Loucy (cell line): ENCODE data around the gene GCGR.

Source experiments
- H2AFZ ChIP-seq: fragments of 200-600 bp; sonication (generic); 2 replicates; pipeline ENCODE4 v1.6.0; 2016; ENCODE audit warnings: antibody characterized with exemption, mild to moderate bottlenecking, low read length, moderate library complexity
- H3F3A ChIP-seq: fragments of 200-600 bp; 2 replicates; pipeline ENCODE4 v1.6.0; 2016; ENCODE audit warnings: antibody characterized with exemption, low read depth, mild to moderate bottlenecking
- H3K27me3 ChIP-seq: fragments of 200-600 bp; sonication (generic); 2 replicates; pipeline ENCODE4 v1.6.1; 2014; ENCODE audit warnings: low read length, mild to moderate bottlenecking; ENCODE audit not compliant: insufficient read depth, poor library complexity, severe bottlenecking
- H3K36me3 ChIP-seq: fragments of 200-600 bp; sonication (generic); 2 replicates; pipeline ENCODE4 v1.6.1; 2016; ENCODE audit warnings: low read length; ENCODE audit not compliant: insufficient read depth
- H3K4me1 ChIP-seq: fragments of 200-600 bp; sonication (generic); 2 replicates; pipeline ENCODE4 v1.5.1; 2014; ENCODE audit warnings: low read length, mild to moderate bottlenecking; ENCODE audit not compliant: insufficient read depth, poor library complexity, severe bottlenecking
- H3K4me2 ChIP-seq: fragments of 200-600 bp; sonication (generic); 2 replicates; pipeline ENCODE4 v1.6.0; 2014; ENCODE audit warnings: antibody characterized with exemption, low read length, low read depth, mild to moderate bottlenecking; ENCODE audit not compliant: poor library complexity, severe bottlenecking
- H3K4me3 ChIP-seq: fragments of 200-600 bp; sonication (generic); 2 replicates; pipeline ENCODE4 v1.5.1; 2014; ENCODE audit warnings: low read length, mild to moderate bottlenecking, mixed read lengths; ENCODE audit not compliant: poor library complexity, severe bottlenecking
- H3K79me2 ChIP-seq: fragments of 200-600 bp; sonication (generic); 2 replicates; pipeline ENCODE4 v1.6.1; 2014; ENCODE audit warnings: low read length; ENCODE audit not compliant: insufficient read depth
- H3K9ac ChIP-seq: fragments of 200-600 bp; sonication (generic); 2 replicates; pipeline ENCODE4 v1.6.0; 2014; ENCODE audit warnings: mild to moderate bottlenecking, low read depth, low read length, moderate library complexity; ENCODE audit not compliant: poor library complexity, severe bottlenecking
- H3K9me2 ChIP-seq: fragments of 200-600 bp; sonication (generic); replicated peaks from 2 replicates; pipeline ENCODE4 v1.6.1; 2016; ENCODE audit warnings: low read depth, low read length, mixed read lengths
- H3K9me3 ChIP-seq: fragments of 200-600 bp; sonication (generic); 2 replicates; pipeline ENCODE4 v1.6.1; 2014; ENCODE audit warnings: mild to moderate bottlenecking, antibody characterized with exemption, low read length, low read depth; ENCODE audit not compliant: insufficient read depth
- H4K20me1 ChIP-seq: fragments of 200-600 bp; sonication (generic); 2 replicates; pipeline ENCODE4 v1.6.0; 2014; ENCODE audit warnings: antibody characterized with exemption, low read length, mild to moderate bottlenecking; ENCODE audit not compliant: insufficient read depth, poor library complexity, severe bottlenecking
- EZH2phosphoT487 ChIP-seq: fragments of 200-600 bp; IDR thresholded peaks from 2 replicates; pipeline ENCODE4 v1.6.1; 2018; ENCODE audit warnings: antibody characterized with exemption, mild to moderate bottlenecking, moderate library complexity, borderline replicate concordance
- TF ChIP-seq, protein P1 (sequence below): fragments of 200-600 bp; sonication (generic); conservative IDR thresholded peaks from 2 replicates; pipeline ENCODE4 v1.5.1; 2014; ENCODE audit warnings: mild to moderate bottlenecking, antibody characterized with exemption, low read length

Gene GCGR

DNA sequence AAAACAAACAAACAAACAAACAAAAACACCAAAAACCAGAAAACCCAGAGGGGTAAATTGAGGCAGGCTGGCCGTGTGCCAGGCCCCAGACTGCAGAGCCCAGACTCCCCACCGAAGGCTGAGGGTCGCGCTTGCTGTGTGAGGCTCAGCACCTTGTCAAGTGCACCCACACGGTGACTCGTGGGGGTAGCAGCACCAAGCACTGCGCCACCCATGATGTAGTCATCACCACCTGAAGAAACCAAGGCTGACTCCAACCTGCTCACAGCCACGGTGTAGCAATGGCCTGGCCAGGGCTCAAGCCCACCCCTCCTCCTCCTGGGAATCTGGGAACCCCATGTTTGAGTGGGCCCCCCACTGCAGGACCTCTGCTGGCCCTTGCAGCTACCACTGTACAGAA lies 17.2 kb downstream of the GCGR start:
- Histone ChIP-seq H3K4me2 (no peak overlapping the region), H2AFZ (no peak overlapping the region), H3K9me3 (no peaks in the 10 kb centered on the region), H3K9ac (no peak overlapping the region), H3K4me1 (no peaks in the 10 kb centered on the region), H3K4me3 (no peak overlapping the region), H3K9me2 (no peaks in the 10 kb centered on the region), H3K27me3 (no peaks in the 10 kb centered on the region), H3K36me3 (no peaks in the 10 kb centered on the region), H3K79me2 (peaks cover 3% of the 10 kb centered on the region; the same call in 1 of the 2 replicates), H3F3A (no peaks in the 10 kb centered on the region), H4K20me1 (no peaks in the 10 kb centered on the region)
- TF ChIP-seq, protein P1, sequence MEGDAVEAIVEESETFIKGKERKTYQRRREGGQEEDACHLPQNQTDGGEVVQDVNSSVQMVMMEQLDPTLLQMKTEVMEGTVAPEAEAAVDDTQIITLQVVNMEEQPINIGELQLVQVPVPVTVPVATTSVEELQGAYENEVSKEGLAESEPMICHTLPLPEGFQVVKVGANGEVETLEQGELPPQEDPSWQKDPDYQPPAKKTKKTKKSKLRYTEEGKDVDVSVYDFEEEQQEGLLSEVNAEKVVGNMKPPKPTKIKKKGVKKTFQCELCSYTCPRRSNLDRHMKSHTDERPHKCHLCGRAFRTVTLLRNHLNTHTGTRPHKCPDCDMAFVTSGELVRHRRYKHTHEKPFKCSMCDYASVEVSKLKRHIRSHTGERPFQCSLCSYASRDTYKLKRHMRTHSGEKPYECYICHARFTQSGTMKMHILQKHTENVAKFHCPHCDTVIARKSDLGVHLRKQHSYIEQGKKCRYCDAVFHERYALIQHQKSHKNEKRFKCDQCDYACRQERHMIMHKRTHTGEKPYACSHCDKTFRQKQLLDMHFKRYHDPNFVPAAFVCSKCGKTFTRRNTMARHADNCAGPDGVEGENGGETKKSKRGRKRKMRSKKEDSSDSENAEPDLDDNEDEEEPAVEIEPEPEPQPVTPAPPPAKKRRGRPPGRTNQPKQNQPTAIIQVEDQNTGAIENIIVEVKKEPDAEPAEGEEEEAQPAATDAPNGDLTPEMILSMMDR, result no peak
- no peak for TF ChIP-seq EZH2phosphoT487

DNA sequence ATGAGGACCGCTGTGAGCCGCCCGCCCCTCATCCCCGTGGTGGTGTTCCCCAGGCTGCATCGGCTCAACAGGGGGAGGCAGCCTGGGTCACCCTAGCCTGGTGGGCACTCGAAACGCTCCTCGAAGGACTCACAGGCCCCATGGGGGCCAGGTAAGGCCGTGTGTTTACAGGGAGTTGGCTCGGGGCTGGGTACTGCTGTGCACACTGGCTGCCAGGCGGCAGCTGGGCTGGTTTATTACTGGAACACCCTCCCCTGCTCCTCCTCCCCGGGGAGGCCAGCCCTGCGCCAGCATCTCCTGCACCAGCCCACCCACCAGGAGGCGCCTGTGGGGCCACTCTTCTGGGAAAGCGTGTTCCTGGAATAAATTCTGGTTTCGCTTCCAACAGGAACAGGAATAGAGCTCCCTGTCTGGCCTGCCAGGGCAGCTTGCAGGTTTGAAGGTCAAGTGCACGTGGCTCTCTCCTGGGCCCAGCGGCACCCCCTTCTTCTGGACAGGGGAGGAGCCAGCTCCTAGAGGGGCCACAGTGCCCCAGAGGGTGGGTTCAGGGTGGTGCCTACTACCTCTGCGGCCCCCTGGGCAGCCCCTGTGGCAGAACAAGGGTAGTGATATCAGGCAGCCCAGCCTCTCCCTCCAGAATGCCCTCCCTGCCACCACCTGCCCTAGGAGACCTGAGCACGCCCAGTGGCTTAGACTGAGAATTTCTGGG lies 17.8 kb downstream of the GCGR start:
- TF ChIP-seq EZH2phosphoT487, result no peak
- TF ChIP-seq, protein P1, result peak; percentile 45
- H3K4me3 ChIP-seq, result no peak overlapping the region
- H3K9ac ChIP-seq, result no peak overlapping the region

DNA sequence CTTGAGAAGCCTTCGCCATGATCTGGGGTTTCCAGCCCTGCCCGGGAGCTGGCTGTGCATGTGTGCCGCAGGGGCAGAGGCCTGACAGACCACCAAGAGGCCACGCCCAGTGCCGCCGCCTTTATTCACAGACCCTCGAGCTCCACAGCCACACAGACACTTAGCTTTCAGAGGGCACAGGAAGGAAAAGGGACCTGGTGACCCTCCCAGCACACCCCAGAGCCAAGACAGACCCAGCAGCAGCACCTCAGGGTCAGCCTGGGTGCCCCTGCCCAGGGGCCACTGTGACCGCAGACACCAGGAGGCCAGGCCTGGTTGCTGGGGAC lies 18.3 kb downstream of the GCGR start:
- TF ChIP-seq EZH2phosphoT487, result no peak
- TF ChIP-seq, protein P1, result no peak
- H3K4me3 ChIP-seq, result no peak overlapping the region
- H3K4me2 ChIP-seq, result no peak overlapping the region
- H3K4me1 ChIP-seq, result no peaks in the 10 kb centered on the region
- no peaks in the 10 kb centered on the region for H3F3A ChIP-seq
- H3K9me2 ChIP-seq, result no peaks in the 10 kb centered on the region
- H3K27me3 ChIP-seq, result no peaks in the 10 kb centered on the region
- H2AFZ ChIP-seq, result no peak overlapping the region
- H4K20me1 ChIP-seq, result no peaks in the 10 kb centered on the region
- H3K79me2 ChIP-seq, result peaks cover 4% of the 10 kb centered on the region; the same call in 1 of the 2 replicates
- no peak overlapping the region for H3K9ac ChIP-seq
- no peaks in the 10 kb centered on the region for H3K9me3 ChIP-seq
- no peaks in the 10 kb centered on the region for H3K36me3 ChIP-seq

More for the DNA sequence above, 17.8 kb downstream of the GCGR start:
- H3K4me1 ChIP-seq, result no peaks in the 10 kb centered on the region
- H3F3A ChIP-seq, result no peaks in the 10 kb centered on the region
- no peaks in the 10 kb centered on the region for H3K36me3 ChIP-seq
- no peaks in the 10 kb centered on the region for H3K27me3 ChIP-seq
- H3K79me2 ChIP-seq, result peaks cover 4% of the 10 kb centered on the region; the same call in 1 of the 2 replicates
- H2AFZ ChIP-seq, result no peak overlapping the region
- H3K9me2 ChIP-seq, result no peaks in the 10 kb centered on the region
- no peaks in the 10 kb centered on the region for H4K20me1 ChIP-seq
- no peaks in the 10 kb centered on the region for H3K9me3 ChIP-seq
- no peak overlapping the region for H3K4me2 ChIP-seq
